ENCODE measurements around the gene NISCH. TPM values are rescaled to one million over a fixed set of nuclear protein-coding genes. Genes with fewer than 3 reads are reported as not detected.
"Not testable (repeated sequence)": the region's sequence is repeated elsewhere in the genome, so short reads cannot be mapped to it uniquely, and the experiment has no call there.

NISCH gene
- total RNA-seq, 2 experiments from 2014 or later = 55.0 to 57.3 TPM

- H3K9me3 Mint-ChIP-seq = no peaks in the 10 kb centered on the region
- H3K27me3 Mint-ChIP-seq = no peaks in the 10 kb centered on the region
- no peak overlapping the region for H3K4me3 Mint-ChIP-seq
- H3K27ac Mint-ChIP-seq = no peak overlapping the region
- DNase-seq = no peak
- no peaks in the 10 kb centered on the region for H3K4me1 Mint-ChIP-seq
- peaks cover 6% of the 10 kb centered on the region for H3K36me3 Mint-ChIP-seq
Measured at GRCh38 chr3:52525680-52526561, 70.5 kb downstream of the NISCH start.

- not testable (repeated sequence) for H3K27ac Mint-ChIP-seq, H3K36me3 Mint-ChIP-seq, H3K4me3 Mint-ChIP-seq, H3K4me1 Mint-ChIP-seq, H3K9me3 Mint-ChIP-seq, H3K27me3 Mint-ChIP-seq, DNase-seq
Measured at GRCh38 chr3:52526671-52527038, 71.3 kb downstream of the NISCH start.

GRCh38 chr3:52527039-52527731 lies 71.8 kb downstream of the NISCH start:
- Mint-ChIP-seq H3K9me3 (no peaks in the 10 kb centered on the region), H3K4me1 (peaks cover 2% of the 10 kb centered on the region), H3K4me3 (no peak overlapping the region), H3K27ac (no peak overlapping the region), H3K36me3 (peaks cover 6% of the 10 kb centered on the region), H3K27me3 (no peaks in the 10 kb centered on the region)
- no peak for DNase-seq

- H3K27ac Mint-ChIP-seq = no peak overlapping the region
- DNase-seq = no peak
- H3K36me3 Mint-ChIP-seq = peaks cover 6% of the 10 kb centered on the region
- no peaks in the 10 kb centered on the region for H3K9me3 Mint-ChIP-seq
- no peak overlapping the region for H3K4me3 Mint-ChIP-seq
- H3K27me3 Mint-ChIP-seq = no peaks in the 10 kb centered on the region
- H3K4me1 Mint-ChIP-seq = peaks cover 6% of the 10 kb centered on the region
Measured at GRCh38 chr3:52527732-52528585, 72.6 kb downstream of the NISCH start.

GRCh38 chr3:52528586-52529375 lies 73.4 kb downstream of the NISCH start:
- H3K4me3 Mint-ChIP-seq = no peak overlapping the region
- DNase-seq = no peak

GRCh38 chr3:52529376-52530333 lies 74.3 kb downstream of the NISCH start:
- Mint-ChIP-seq H3K27ac (no peak overlapping the region), H3K9me3 (no peaks in the 10 kb centered on the region), H3K36me3 (no peaks in the 10 kb centered on the region), H3K27me3 (no peaks in the 10 kb centered on the region), H3K4me3 (peak overlapping the region; percentile 16), H3K4me1 (peaks cover 8% of the 10 kb centered on the region)
- DNase-seq = no peak

More at GRCh38 chr3:52528586-52529375, 73.4 kb downstream of the NISCH start:
- H3K27me3 Mint-ChIP-seq = no peaks in the 10 kb centered on the region
- H3K27ac Mint-ChIP-seq = no peak overlapping the region
- H3K36me3 Mint-ChIP-seq = peaks cover 6% of the 10 kb centered on the region
- H3K4me1 Mint-ChIP-seq = peaks cover 6% of the 10 kb centered on the region
- no peaks in the 10 kb centered on the region for H3K9me3 Mint-ChIP-seq

GRCh38 chr3:52530918-52531826 lies 75.8 kb downstream of the NISCH start:
- H3K27ac Mint-ChIP-seq = no peak overlapping the region
- H3K9me3 Mint-ChIP-seq = no peaks in the 10 kb centered on the region
- peaks cover 15% of the 10 kb centered on the region for H3K4me1 Mint-ChIP-seq
- no peak for DNase-seq
- H3K4me3 Mint-ChIP-seq = no peak overlapping the region
- no peaks in the 10 kb centered on the region for H3K36me3 Mint-ChIP-seq
- no peaks in the 10 kb centered on the region for H3K27me3 Mint-ChIP-seq

- no peak for DNase-seq
- Mint-ChIP-seq H3K27me3 (peaks cover 3% of the 10 kb centered on the region), H3K27ac (no peak overlapping the region), H3K9me3 (no peaks in the 10 kb centered on the region), H3K4me1 (peaks cover 15% of the 10 kb centered on the region), H3K4me3 (peak overlapping the region; percentile 82), H3K36me3 (peaks cover 2% of the 10 kb centered on the region)
Measured at GRCh38 chr3:52531860-52532516, 76.6 kb downstream of the NISCH start.

- DNase-seq = peak; percentile 32
- Mint-ChIP-seq H3K4me3 (peak overlapping the region; percentile 82), H3K27me3 (peaks cover 3% of the 10 kb centered on the region), H3K36me3 (peaks cover 5% of the 10 kb centered on the region), H3K9me3 (no peaks in the 10 kb centered on the region), H3K27ac (peak overlapping the region; percentile 56), H3K4me1 (peaks cover 17% of the 10 kb centered on the region)
Measured at GRCh38 chr3:52532517-52532837, 77.1 kb downstream of the NISCH start.

- peaks cover 23% of the 10 kb centered on the region for H3K4me1 Mint-ChIP-seq
- peak overlapping the region; percentile 56 for H3K27ac Mint-ChIP-seq
- DNase-seq = peak; percentile 53
- H3K4me3 Mint-ChIP-seq = peak overlapping the region; percentile 82
- H3K36me3 Mint-ChIP-seq = peaks cover 10% of the 10 kb centered on the region
- H3K9me3 Mint-ChIP-seq = no peaks in the 10 kb centered on the region
- H3K27me3 Mint-ChIP-seq = peaks cover 3% of the 10 kb centered on the region
Measured at GRCh38 chr3:52532838-52533622, 77.6 kb downstream of the NISCH start.

- peaks cover 15% of the 10 kb centered on the region for H3K36me3 Mint-ChIP-seq
- H3K27me3 Mint-ChIP-seq = peaks cover 3% of the 10 kb centered on the region
- H3K9me3 Mint-ChIP-seq = no peaks in the 10 kb centered on the region
- peak within 1 kb of the TSS; percentile 56 for H3K27ac Mint-ChIP-seq
- peak within 1 kb of the TSS; percentile 82 for H3K4me3 Mint-ChIP-seq
- peaks cover 28% of the 10 kb centered on the region for H3K4me1 Mint-ChIP-seq
- peak; percentile 87 for DNase-seq
Measured at GRCh38 chr3:52533623-52534280, 78.3 kb downstream of the NISCH start, which contains the start of gene NT5DC2. Gene NT5DC2 (minus strand): TSS chr3:52533857. CDS start chr3:52533737, 120 bp downstream.
